HepG2 (cell line): Measurements from ENCODE around the gene CLP1. TPM values are rescaled to one million over a fixed set of nuclear protein-coding genes. Genes with fewer than 3 reads are reported as not detected.

ENCODE experiments used
- ELF1 ChIP-seq: sonication (generic); formaldehyde crosslinking; IDR thresholded peaks from 2 replicates; pipeline ENCODE4 v1.4.0; 2020; ENCODE audit warnings: missing genetic modification reagents
- GABPB1 ChIP-seq: IDR thresholded peaks from 2 replicates; pipeline ENCODE4 v1.6.1; 2016; ENCODE audit warnings: mild to moderate bottlenecking, missing genetic modification reagents, moderate library complexity, missing compliant biosample characterization
- MTF1 ChIP-seq: sonication (generic); formaldehyde crosslinking; IDR thresholded peaks from 2 replicates; pipeline ENCODE4 v1.5.0; 2020; ENCODE audit warnings: missing genetic modification reagents
- NFE2L1 ChIP-seq: sonication (generic); formaldehyde crosslinking; IDR thresholded peaks from 2 replicates; pipeline ENCODE4 v1.4.0; 2020; ENCODE audit warnings: missing genetic modification reagents, mild to moderate bottlenecking, borderline replicate concordance
- PHF8 ChIP-seq: sonication (generic); formaldehyde crosslinking; IDR thresholded peaks from 2 replicates; pipeline ENCODE4 v1.5.0; 2020; ENCODE audit warnings: missing genetic modification reagents
- PRPF4 ChIP-seq: fragments of 200-400 bp; formaldehyde crosslinking; IDR thresholded peaks from 2 replicates; pipeline ENCODE4 v1.6.1; 2016; ENCODE audit warnings: low read length, low read depth; ENCODE audit not compliant: poor library complexity, severe bottlenecking
- SP2 ChIP-seq: sonication (generic); formaldehyde crosslinking; IDR thresholded peaks from 2 replicates; pipeline ENCODE4 v1.5.1; 2020; ENCODE audit warnings: mild to moderate bottlenecking, missing genetic modification reagents
- TP53 ChIP-seq: sonication (generic); formaldehyde crosslinking; conservative IDR thresholded peaks from 2 replicates; pipeline ENCODE4 v1.4.0; 2020; ENCODE audit warnings: missing genetic modification reagents
- TRIM22 ChIP-seq: fragments of 450-650 bp; IDR thresholded peaks from 2 replicates; pipeline ENCODE4 v1.6.1; 2017
- ZNF441 ChIP-seq: sonication (generic); formaldehyde crosslinking; IDR thresholded peaks from 2 replicates; pipeline ENCODE4 v1.7.0; 2021; ENCODE audit warnings: missing genetic modification reagents, borderline replicate concordance
- ZNF788 ChIP-seq: sonication (generic); formaldehyde crosslinking; IDR thresholded peaks from 2 replicates; pipeline ENCODE4 v1.5.0; 2020; ENCODE audit warnings: mild to moderate bottlenecking, missing genetic modification reagents, borderline replicate concordance
- polyA plus RNA-seq, 8 experiments: library from polyadenylated mRNA; depleted of rRNA in 3 of 8; stranded (reverse) in 7 of 8; unstranded in 1 of 8; fragments of >200 nt; fragmentation: Illumina TruSeq in 4 of 8; extraction: Trizol in 4 of 8; gene quantifications; 2 replicates each; pipeline versions ENCODE4 v1.2.1 to v1.2.3, GENCODE V29; 2011 to 2016; ENCODE audit warnings: low read depth in 4 of 8, missing spikeins in 1 of 8, mixed read lengths in 1 of 8; ENCODE audit not compliant: insufficient read depth in 1 of 8
- total RNA-seq, 5 experiments: library from RNA; depleted of rRNA; stranded (reverse); fragments of >200 nt; fragmentation: Illumina TruSeq; extraction: Trizol; gene quantifications; 2 replicates each; pipeline ENCODE4 v1.2.3, GENCODE V29; 2016; ENCODE audit warnings: low read depth in 1 of 5
- TF ChIP-seq, protein P1 (sequence below), 2 experiments: fragments of 450-650 bp in 1 of 2; sonication (generic) in 1 of 2; formaldehyde crosslinking in 1 of 2; IDR thresholded peaks; 2 replicates each; pipeline versions ENCODE4 v1.6.1 to v1.8.0; 2016 to 2022; ENCODE audit warnings: antibody characterized with exemption in 1 of 2, mild to moderate bottlenecking in 1 of 2, missing genetic modification reagents in 1 of 2
- TF ChIP-seq, protein P2 (sequence below): sonication (generic); formaldehyde crosslinking; IDR thresholded peaks from 2 replicates; pipeline ENCODE4 v1.4.0; 2020; ENCODE audit warnings: missing genetic modification reagents, mild to moderate bottlenecking, borderline replicate concordance

CLP1 gene
- total and polyA plus RNA-seq, 2 of the 13 experiments (the other 11 are each of a cell fraction or from before 2014, with no cell fraction given), result 14.6 to 24.8 TPM

GRCh38 chr11:57667117-57667735 is 9.7 kb downstream of the CLP1 start (continued):
- TF ChIP-seq, protein P1, sequence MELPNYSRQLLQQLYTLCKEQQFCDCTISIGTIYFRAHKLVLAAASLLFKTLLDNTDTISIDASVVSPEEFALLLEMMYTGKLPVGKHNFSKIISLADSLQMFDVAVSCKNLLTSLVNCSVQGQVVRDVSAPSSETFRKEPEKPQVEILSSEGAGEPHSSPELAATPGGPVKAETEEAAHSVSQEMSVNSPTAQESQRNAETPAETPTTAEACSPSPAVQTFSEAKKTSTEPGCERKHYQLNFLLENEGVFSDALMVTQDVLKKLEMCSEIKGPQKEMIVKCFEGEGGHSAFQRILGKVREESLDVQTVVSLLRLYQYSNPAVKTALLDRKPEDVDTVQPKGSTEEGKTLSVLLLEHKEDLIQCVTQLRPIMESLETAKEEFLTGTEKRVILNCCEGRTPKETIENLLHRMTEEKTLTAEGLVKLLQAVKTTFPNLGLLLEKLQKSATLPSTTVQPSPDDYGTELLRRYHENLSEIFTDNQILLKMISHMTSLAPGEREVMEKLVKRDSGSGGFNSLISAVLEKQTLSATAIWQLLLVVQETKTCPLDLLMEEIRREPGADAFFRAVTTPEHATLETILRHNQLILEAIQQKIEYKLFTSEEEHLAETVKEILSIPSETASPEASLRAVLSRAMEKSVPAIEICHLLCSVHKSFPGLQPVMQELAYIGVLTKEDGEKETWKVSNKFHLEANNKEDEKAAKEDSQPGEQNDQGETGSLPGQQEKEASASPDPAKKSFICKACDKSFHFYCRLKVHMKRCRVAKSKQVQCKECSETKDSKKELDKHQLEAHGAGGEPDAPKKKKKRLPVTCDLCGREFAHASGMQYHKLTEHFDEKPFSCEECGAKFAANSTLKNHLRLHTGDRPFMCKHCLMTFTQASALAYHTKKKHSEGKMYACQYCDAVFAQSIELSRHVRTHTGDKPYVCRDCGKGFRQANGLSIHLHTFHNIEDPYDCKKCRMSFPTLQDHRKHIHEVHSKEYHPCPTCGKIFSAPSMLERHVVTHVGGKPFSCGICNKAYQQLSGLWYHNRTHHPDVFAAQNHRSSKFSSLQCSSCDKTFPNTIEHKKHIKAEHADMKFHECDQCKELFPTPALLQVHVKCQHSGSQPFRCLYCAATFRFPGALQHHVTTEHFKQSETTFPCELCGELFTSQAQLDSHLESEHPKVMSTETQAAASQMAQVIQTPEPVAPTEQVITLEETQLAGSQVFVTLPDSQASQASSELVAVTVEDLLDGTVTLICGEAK (IDR thresholded peaks at IDR 0.05), result peak; percentile 100
- TF ChIP-seq, protein P1 (CRISPR knock-in tag; IDR thresholded peaks at IDR 0.05), result peak; percentile 100
- TF ChIP-seq, protein P2, sequence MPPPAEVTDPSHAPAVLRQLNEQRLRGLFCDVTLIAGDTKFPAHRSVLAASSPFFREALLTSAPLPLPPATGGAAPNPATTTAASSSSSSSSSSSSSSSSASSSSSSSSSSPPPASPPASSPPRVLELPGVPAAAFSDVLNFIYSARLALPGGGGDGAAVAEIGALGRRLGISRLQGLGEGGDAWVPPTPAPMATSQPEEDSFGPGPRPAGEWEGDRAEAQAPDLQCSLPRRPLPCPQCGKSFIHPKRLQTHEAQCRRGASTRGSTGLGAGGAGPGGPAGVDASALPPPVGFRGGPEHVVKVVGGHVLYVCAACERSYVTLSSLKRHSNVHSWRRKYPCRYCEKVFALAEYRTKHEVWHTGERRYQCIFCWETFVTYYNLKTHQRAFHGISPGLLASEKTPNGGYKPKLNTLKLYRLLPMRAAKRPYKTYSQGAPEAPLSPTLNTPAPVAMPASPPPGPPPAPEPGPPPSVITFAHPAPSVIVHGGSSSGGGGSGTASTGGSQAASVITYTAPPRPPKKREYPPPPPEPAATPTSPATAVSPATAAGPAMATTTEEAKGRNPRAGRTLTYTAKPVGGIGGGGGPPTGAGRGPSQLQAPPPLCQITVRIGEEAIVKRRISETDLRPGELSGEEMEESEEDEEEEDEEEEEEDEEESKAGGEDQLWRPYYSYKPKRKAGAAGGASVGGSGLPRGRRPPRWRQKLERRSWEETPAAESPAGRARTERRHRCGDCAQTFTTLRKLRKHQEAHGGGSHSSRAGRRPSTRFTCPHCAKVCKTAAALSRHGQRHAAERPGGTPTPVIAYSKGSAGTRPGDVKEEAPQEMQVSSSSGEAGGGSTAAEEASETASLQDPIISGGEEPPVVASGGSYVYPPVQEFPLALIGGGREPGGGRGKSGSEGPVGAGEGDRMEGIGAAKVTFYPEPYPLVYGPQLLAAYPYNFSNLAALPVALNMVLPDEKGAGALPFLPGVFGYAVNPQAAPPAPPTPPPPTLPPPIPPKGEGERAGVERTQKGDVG (CRISPR knock-in tag), result peak; percentile 42; the same call in 1 of the 2 replicates
- TF ChIP-seq TRIM22 (no peak), ELF1 (peak; percentile 79; the same call in 1 of the 2 replicates), NFE2L1 (CRISPR knock-in tag) (0 out of 2 replicates have a peak, but pooled peaks have one; percentile 16), ZNF788 (CRISPR knock-in tag) (0 out of 2 replicates have a peak, but pooled peaks have one; percentile 53), ZNF441 (CRISPR knock-in tag) (no peak), PRPF4 (peak; percentile 86), SP2 (CRISPR knock-in tag) (peak; percentile 91), TP53 (CRISPR knock-in tag) (peak; percentile 75; the same call in 1 of the 2 replicates), PHF8 (CRISPR knock-in tag) (peak; percentile 63), GABPB1 (CRISPR knock-in tag) (peak; percentile 63; the same call in 1 of the 2 replicates), MTF1 (0 out of 2 replicates have a peak, but pooled peaks have one; percentile 8)
